Right lobe of liver (tissue), 4 donors: ENCODE measurements around the gene SPIRE1.

Experiments used
- CTCF ChIP-seq, 4 donors: fragments of 200-600 bp in 3 of 4; fragments of 450-650 bp in 1 of 4; IDR thresholded peaks; one replicate each; pipeline versions ENCODE4 v1.5.1 to v1.8.0; 2016 to 2022; ENCODE audit warnings: antibody characterized with exemption in 4 of 4, mild to moderate bottlenecking in 2 of 4
- POLR2A ChIP-seq: fragments of 450-650 bp; IDR thresholded peaks from one replicate; pipeline ENCODE4 v1.6.1; 2017; ENCODE audit warnings: antibody characterized with exemption, mild to moderate bottlenecking
- donor health status: DM: no; HTN: no; CAD: no.
- donor health status: DM: no; HTN: no; CAD: no.
- donor health status: DM: no; HTN: yes; CAD: no.

- TF ChIP-seq CTCF (IDR thresholded peaks at IDR 0.05) (no peak), POLR2A (no peak)
Measured at GRCh38 chr18:12569791-12570190, 88.1 kb downstream of the SPIRE1 start.
